Cardiac muscle cell (in vitro differentiated cells and primary cell): ENCODE results near the gene ARHGAP45. TPM values are rescaled to one million over a fixed set of nuclear protein-coding genes. Genes with fewer than 3 reads are reported as not detected.

ENCODE experiments used
- DNase-seq, 2 donors: peaks; one replicate each; pipeline versions ENCODE4 v3.0.0 to v3.0.0-alpha.2; 2010 to 2017; ENCODE audit warnings: low read depth in 1 of 2, low spot score in 1 of 2
- H3K27ac ChIP-seq: fragments of 200-600 bp; sonication (generic); 2 replicates; pipeline ENCODE4 v1.5.1; 2016
- H3K27me3 ChIP-seq: fragments of 200-600 bp; sonication (generic); 2 replicates; pipeline ENCODE4 v1.6.0; 2016; ENCODE audit warnings: control low read depth
- H3K36me3 ChIP-seq: fragments of 200-600 bp; sonication (generic); 2 replicates; pipeline ENCODE4 v1.5.1; 2016; ENCODE audit warnings: control low read depth
- H3K4me1 ChIP-seq: fragments of 200-600 bp; sonication (generic); 2 replicates; pipeline ENCODE4 v1.8.1; 2017; ENCODE audit warnings: low read depth, mild to moderate bottlenecking, mixed run types
- H3K4me3 ChIP-seq: fragments of 200-600 bp; sonication (generic); 2 replicates; pipeline ENCODE4 v1.5.1; 2016; ENCODE audit warnings: mild to moderate bottlenecking
- H3K9me3 ChIP-seq: fragments of 200-600 bp; sonication (generic); 2 replicates; pipeline ENCODE4 v1.5.1; 2017; ENCODE audit warnings: low read depth, mild to moderate bottlenecking, control low read depth
- CTCF ChIP-seq: IDR thresholded peaks from 2 replicates; pipeline ENCODE4 v1.5.1; 2012; ENCODE audit warnings: low read depth, mild to moderate bottlenecking, low read length
- polyA plus RNA-seq: library from polyadenylated mRNA; unstranded; fragments of >200 nt; fragmentation: Nextera tagmentation; extraction: Ambion mirVana; gene quantifications from 2 replicates; pipeline ENCODE4 v1.2.1, GENCODE V29; 2016
- total RNA-seq: library from RNA; depleted of rRNA; stranded (reverse); fragments of >200 nt; gene quantifications from 2 replicates; pipeline ENCODE4 v1.2.3, GENCODE V29; 2016

The ARHGAP45 gene
- total and polyA plus RNA-seq, 2 experiments from 2014 or later, result 67.5 to 88.6 TPM

DNA sequence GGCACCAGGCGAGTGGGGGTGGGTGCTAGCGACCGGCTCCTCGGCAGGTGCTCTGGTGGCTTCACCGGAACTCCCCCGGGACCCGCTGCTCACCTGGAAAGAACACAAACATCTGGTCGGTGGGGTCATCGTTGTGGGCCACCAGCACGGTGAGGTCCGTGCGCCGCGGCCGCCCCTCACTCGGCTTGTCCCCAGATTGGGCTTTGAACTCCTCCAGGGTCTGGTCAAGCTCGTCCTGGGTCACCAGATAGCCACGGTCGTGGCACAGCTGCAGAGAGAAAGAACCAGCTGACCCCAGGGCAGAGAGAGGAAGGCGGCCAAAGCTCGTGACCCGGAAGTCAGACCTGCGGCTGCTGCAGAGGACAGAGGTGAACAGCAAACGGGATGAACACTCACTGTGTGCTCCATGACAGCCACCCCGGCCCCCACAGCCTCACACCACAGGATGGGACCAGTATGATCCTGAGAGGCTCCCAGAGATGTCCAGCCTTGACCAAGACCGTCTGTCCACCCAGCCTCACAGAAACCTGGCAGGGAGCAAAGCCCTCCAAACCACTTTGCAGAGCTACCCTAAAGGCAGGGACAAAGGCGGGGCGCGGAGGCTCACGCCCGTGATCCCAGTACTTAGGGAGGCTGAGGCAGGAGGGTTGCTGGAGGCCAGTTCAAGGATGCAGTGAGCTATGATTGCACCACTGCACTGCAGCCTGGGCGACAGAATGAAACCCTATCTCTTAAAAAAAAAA, 27.0 kb downstream of the ARHGAP45 start:
- no peak for TF ChIP-seq CTCF
- Histone ChIP-seq H3K27ac (no peak overlapping the region), H3K36me3 (peaks cover 15% of the 10 kb centered on the region), H3K27me3 (no peaks in the 10 kb centered on the region), H3K9me3 (no peaks in the 10 kb centered on the region), H3K4me3 (peak overlapping the region; percentile 73), H3K4me1 (peaks cover 6% of the 10 kb centered on the region)
- no peak for DNase-seq

GRCh38 chr19:1094655-1094977, 27.6 kb downstream of the ARHGAP45 start:
- peaks cover 6% of the 10 kb centered on the region for H3K4me1 ChIP-seq
- H3K27me3 ChIP-seq, result no peaks in the 10 kb centered on the region
- no peak for TF ChIP-seq CTCF
- peak overlapping the region; percentile 33 for H3K27ac ChIP-seq
- no peak for DNase-seq
- no peaks in the 10 kb centered on the region for H3K9me3 ChIP-seq
- peak overlapping the region; percentile 73 for H3K4me3 ChIP-seq
- peaks cover 14% of the 10 kb centered on the region for H3K36me3 ChIP-seq

DNA sequence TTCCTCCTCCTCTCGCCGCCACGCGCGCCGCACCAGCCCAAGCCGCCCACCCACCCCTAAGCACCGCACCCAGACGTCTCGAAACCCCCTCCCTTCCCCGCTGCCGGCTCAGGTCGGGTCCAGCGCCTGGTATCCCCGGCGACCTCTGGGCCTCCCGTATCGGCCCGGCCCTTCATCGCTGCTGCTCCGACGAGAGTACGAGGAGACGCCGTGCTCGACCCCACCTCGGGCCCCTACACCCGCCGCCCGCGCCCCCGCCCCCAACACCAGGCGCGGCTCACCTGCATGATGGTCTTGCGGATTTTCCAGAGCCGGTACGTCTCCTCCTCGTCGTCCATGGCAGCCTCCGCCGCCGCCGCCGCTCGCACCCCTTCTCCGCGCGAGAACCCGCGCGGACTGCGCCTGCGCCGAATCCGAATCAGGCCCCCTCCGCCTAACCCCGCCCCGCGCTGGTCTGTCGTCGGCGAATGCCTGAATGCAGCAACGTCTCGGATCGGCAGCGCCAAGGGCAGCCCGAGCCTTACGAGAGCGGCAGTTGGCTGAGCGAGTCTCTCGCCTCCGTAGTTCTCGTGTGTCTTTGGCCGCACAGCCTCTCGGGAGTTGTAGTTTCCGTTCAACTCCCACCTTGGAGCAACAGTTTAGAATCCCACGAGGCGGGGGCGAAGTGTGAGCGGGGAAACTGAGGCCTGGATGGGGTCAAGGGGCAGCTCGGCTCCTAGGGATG, 28.2 kb downstream of the ARHGAP45 start, which contains the start of gene POLR2E:
Gene POLR2E, minus strand, starts transcription at position 398 of the 724 bp plus-strand sequence. Its CDS starts 60 bp downstream, at position 338.
- TF ChIP-seq CTCF, result no peak
- no peaks in the 10 kb centered on the region for H3K27me3 ChIP-seq
- H3K36me3 ChIP-seq, result peaks cover 14% of the 10 kb centered on the region
- peak within 1 kb of the TSS; percentile 73 for H3K4me3 ChIP-seq
- DNase-seq, result peak; percentile 99
- H3K27ac ChIP-seq, result peak within 1 kb of the TSS; percentile 33
- H3K9me3 ChIP-seq, result no peaks in the 10 kb centered on the region
- peaks cover 6% of the 10 kb centered on the region for H3K4me1 ChIP-seq

- Histone ChIP-seq H3K4me1 (peaks cover 22% of the 10 kb centered on the region), H3K27ac (peak overlapping the region; percentile 30), H3K36me3 (no peaks in the 10 kb centered on the region), H3K4me3 (no peak overlapping the region), H3K9me3 (no peaks in the 10 kb centered on the region), H3K27me3 (no peaks in the 10 kb centered on the region)
- no peak for TF ChIP-seq CTCF
- DNase-seq, result no peak
These were observed 30.8 kb downstream of the ARHGAP45 start for GRCh38 chr19:1097810-1098176.

- Histone ChIP-seq H3K4me1 (peaks cover 22% of the 10 kb centered on the region), H3K4me3 (no peak overlapping the region), H3K27ac (peak overlapping the region; percentile 30), H3K36me3 (no peaks in the 10 kb centered on the region), H3K27me3 (no peaks in the 10 kb centered on the region), H3K9me3 (no peaks in the 10 kb centered on the region)
- DNase-seq, result peak in 1 of 2 donors; percentile 44
- no peak for TF ChIP-seq CTCF
These were observed 31.4 kb downstream of the ARHGAP45 start for GRCh38 chr19:1098177-1099051.
